Sigmoid colon (tissue), 7 donors: ENCODE measurements around the gene STRA6. TPM values are rescaled to one million over a fixed set of nuclear protein-coding genes. Genes with fewer than 3 reads are reported as not detected.
A peak's percentile ranks its signal among the peaks of the same experiment; 100 is the strongest.

Experiments
- DNase-seq: peaks from one replicate; pipeline ENCODE4 v3.0.0-alpha.2; 2019
- H3K27ac ChIP-seq, 4 donors: fragments of 200-600 bp; sonication (generic); one replicate each; pipeline ENCODE4 v1.5.1; 2016 to 2019; ENCODE audit warnings: mild to moderate bottlenecking in 1 of 4
- H3K27me3 ChIP-seq, 3 donors: fragments of 200-600 bp; sonication (generic); one replicate each; pipeline ENCODE4 v1.5.1; 2019; ENCODE audit warnings: mild to moderate bottlenecking in 1 of 3
- H3K36me3 ChIP-seq, 4 donors: fragments of 200-600 bp; sonication (generic); one replicate each; pipeline ENCODE4 v1.5.1; 2016 to 2019
- H3K4me1 ChIP-seq, 4 donors: fragments of 200-600 bp; sonication (generic); one replicate each; pipeline ENCODE4 v1.5.1; 2017 to 2019
- H3K4me3 ChIP-seq, 4 donors: fragments of 200-600 bp; sonication (generic); one replicate each; pipeline ENCODE4 v1.5.1; 2017 to 2019; ENCODE audit warnings: mild to moderate bottlenecking in 2 of 4, moderate library complexity in 1 of 4
- H3K9me3 ChIP-seq, 4 donors: fragments of 200-600 bp in 3 of 4; sonication (generic) in 3 of 4; one replicate each; pipeline versions ENCODE4 v1.5.1 to v1.6.1; 2013 to 2019
- CTCF ChIP-seq, 4 experiments: fragments of 450-650 bp in 3 of 4; fragments of 200-600 bp in 1 of 4; IDR thresholded peaks; one replicate each; pipeline ENCODE4 v1.5.1; 2016 to 2019; ENCODE audit warnings: antibody characterized with exemption in 4 of 4, mild to moderate bottlenecking in 3 of 4, moderate library complexity in 2 of 4
- EP300 ChIP-seq, 4 donors: sonication (generic); formaldehyde crosslinking; IDR thresholded peaks; one replicate each; pipeline ENCODE4 v1.6.1; 2017; ENCODE audit warnings: antibody characterized with exemption in 4 of 4
- POLR2A ChIP-seq, 2 donors: fragments of 450-650 bp; IDR thresholded peaks; one replicate each; pipeline ENCODE4 v1.6.1; 2016; ENCODE audit warnings: antibody characterized with exemption in 2 of 2, mild to moderate bottlenecking in 2 of 2, moderate library complexity in 2 of 2
- POLR2AphosphoS5 ChIP-seq, 4 donors: sonication (generic); formaldehyde crosslinking; IDR thresholded peaks; one replicate each; pipeline ENCODE4 v1.6.1; 2017; ENCODE audit warnings: antibody characterized with exemption in 4 of 4
- WGBS, 2 donors: extraction: QIAGEN DNeasy Blood & Tissue Kit; methylation state at CpG; one replicate each; pipeline ENCODE4 v1.1.7; 2013; 5-methylcytosine and 5-hydroxymethylcytosine counted together
- intact Hi-C: fragments of 100-400 bp; cut with DNase I; formaldehyde crosslinking; loops from one replicate; pipeline ENCODE4 v1.15.1; 2023
- polyA plus RNA-seq, 3 donors: library from polyadenylated mRNA; stranded (reverse); fragments of 200-250 nt; gene quantifications; one replicate each; pipeline ENCODE4 v1.2.3, GENCODE V29; 2013
- total RNA-seq, 4 donors: library from RNA; depleted of rRNA; stranded (reverse); fragments of >200 nt; gene quantifications; one replicate each; pipeline ENCODE4 v1.1.0, GENCODE V29; 2016
- donor health status: healthy with polysubstance abuse.
- donor health status: Bipolar disorder and iron deficiency.
- donor health status: healthy.

STRA6 gene
- total and polyA plus RNA-seq, 7 donors: 0.50 to 0.71 TPM; not detected in 5

GRCh38 chr15:74135041-74135565 lies 67.5 kb downstream of the STRA6 start:
- Histone ChIP-seq H3K27ac (peak overlapping the region in 2 of 4 donors; percentile 66 to 68), H3K4me1 (peaks cover 0 to 58% (median 46%) of the 10 kb centered on the region in 4 donors), H3K27me3 (peaks cover 56 to 98% (median 85%) of the 10 kb centered on the region in 3 donors), H3K36me3 (no peaks in the 10 kb centered on the region), H3K4me3 (no peak overlapping the region), H3K9me3 (no peaks in the 10 kb centered on the region)
- intact Hi-C loops: loop anchor here (10.0 kb wide), 1 partner anchor 160 kb away; no protein-coding TSS in a partner anchor
- DNase-seq: no peak
- 13 to 18% methylated on average over 27 of the region's 27 CpGs for WGBS, 2 donors
- TF ChIP-seq CTCF (IDR thresholded peaks at IDR 0.05) (no peak), EP300 (IDR thresholded peaks at IDR 0.05) (no peak), POLR2A (IDR thresholded peaks at IDR 0.05) (no peak), POLR2AphosphoS5 (IDR thresholded peaks at IDR 0.05) (no peak)

- WGBS, 2 donors: 11 to 12% methylated on average over 53 of the region's 53 CpGs
- H3K4me1 ChIP-seq: peaks cover 0 to 64% (median 52%) of the 10 kb centered on the region in 4 donors
- intact Hi-C loops: loop anchor here (10.0 kb wide), 1 partner anchor 160 kb away; no protein-coding TSS in a partner anchor
Observed at GRCh38 chr15:74134387-74135027, 68.1 kb downstream of the STRA6 start.

GRCh38 chr15:74133694-74134386 lies 68.7 kb downstream of the STRA6 start:
- Histone ChIP-seq H3K4me1 (peaks cover 0 to 71% (median 58%) of the 10 kb centered on the region in 4 donors), H3K27me3 (peaks cover 67 to 100% (median 93%) of the 10 kb centered on the region in 3 donors), H3K36me3 (no peaks in the 10 kb centered on the region), H3K4me3 (no peak overlapping the region), H3K27ac (no peak overlapping the region), H3K9me3 (no peaks in the 10 kb centered on the region)
- DNase-seq: no peak
- WGBS, 2 donors: 10 to 25% methylated on average over 71 of the region's 71 CpGs
- intact Hi-C loops: loop anchor here (10.0 kb wide), 1 partner anchor 159 kb away; no protein-coding TSS in a partner anchor
- TF ChIP-seq POLR2A (IDR thresholded peaks at IDR 0.05) (no peak), CTCF (IDR thresholded peaks at IDR 0.05) (no peak), POLR2AphosphoS5 (IDR thresholded peaks at IDR 0.05) (no peak), EP300 (IDR thresholded peaks at IDR 0.05) (no peak)

More at GRCh38 chr15:74134387-74135027, 68.1 kb downstream of the STRA6 start:
- TF ChIP-seq CTCF (IDR thresholded peaks at IDR 0.05): peak in 3 of 4 experiments; percentile 11 to 41 (median 35)
- no peak for TF ChIP-seq POLR2A (IDR thresholded peaks at IDR 0.05)
- Histone ChIP-seq H3K9me3 (no peaks in the 10 kb centered on the region), H3K27me3 (peaks cover 62 to 100% (median 91%) of the 10 kb centered on the region in 3 donors), H3K4me3 (no peak overlapping the region), H3K27ac (no peak overlapping the region), H3K36me3 (no peaks in the 10 kb centered on the region)
- peak; percentile 73 for DNase-seq

- Histone ChIP-seq H3K27me3 (peaks cover 69 to 100% (median 97%) of the 10 kb centered on the region in 3 donors), H3K27ac (no peak overlapping the region), H3K4me1 (peaks cover 0 to 80% (median 67%) of the 10 kb centered on the region in 4 donors), H3K9me3 (no peaks in the 10 kb centered on the region), H3K36me3 (no peaks in the 10 kb centered on the region), H3K4me3 (no peak overlapping the region)
- DNase-seq: no peak
- no peak for TF ChIP-seq POLR2A (IDR thresholded peaks at IDR 0.05)
- no peak for TF ChIP-seq CTCF (IDR thresholded peaks at IDR 0.05)
- no peak for TF ChIP-seq EP300 (IDR thresholded peaks at IDR 0.05)
- no peak for TF ChIP-seq POLR2AphosphoS5 (IDR thresholded peaks at IDR 0.05)
- 10 to 22% methylated on average over 90 of the region's 90 CpGs for WGBS, 2 donors
- intact Hi-C loops: loop anchor here (10.0 kb wide), 1 partner anchor 158 kb away; no protein-coding TSS in a partner anchor
Observed at GRCh38 chr15:74132681-74133651, 69.6 kb downstream of the STRA6 start.
